ENCODE measurements around the gene ITFG1. TPM values are rescaled to one million over a fixed set of nuclear protein-coding genes. Genes with fewer than 3 reads are reported as not detected.

ITFG1 gene
- 53.4 and 62.4 TPM in 2 replicates for total RNA-seq

GRCh38 chr16:47460711-47461597, at the start of gene ITFG1, which contains the start of gene PHKB:
Gene ITFG1, minus strand, starts transcription at chr16:47461063. Its CDS starts 18 bp downstream, at chr16:47461045.
Gene PHKB, plus strand, starts transcription at chr16:47461331. Its CDS starts 20 bp downstream, at chr16:47461351.

GRCh38 chr16:47143677-47144558, 316.9 kb downstream of the ITFG1 start, which contains the start of gene NETO2:
Gene NETO2, minus strand, starts transcription at chr16:47143945. Its CDS starts 333 bp downstream, at chr16:47143612.

Small RNA genes lying within 50 kb of the gene (small RNA-seq; reads per million reads assigned to genes)
- gene RF00019 (ENCODE audit: low replicate concordance) (not detected), gene RNA5SP425 (ENCODE audit: low replicate concordance) (not detected)

Other genes with a start within 250 kb of the ITFG1 start
- gene PHKB, start 268 bp upstream of the ITFG1 start, total RNA-seq: 56.5 and 76.0 TPM in 2 replicates